Measurements from ENCODE around the gene CFHR2.
"Not testable (repeated sequence)": the region's sequence is repeated elsewhere in the genome, so short reads cannot be mapped to it uniquely, and the experiment has no call there.

CFHR2 gene

DNA sequence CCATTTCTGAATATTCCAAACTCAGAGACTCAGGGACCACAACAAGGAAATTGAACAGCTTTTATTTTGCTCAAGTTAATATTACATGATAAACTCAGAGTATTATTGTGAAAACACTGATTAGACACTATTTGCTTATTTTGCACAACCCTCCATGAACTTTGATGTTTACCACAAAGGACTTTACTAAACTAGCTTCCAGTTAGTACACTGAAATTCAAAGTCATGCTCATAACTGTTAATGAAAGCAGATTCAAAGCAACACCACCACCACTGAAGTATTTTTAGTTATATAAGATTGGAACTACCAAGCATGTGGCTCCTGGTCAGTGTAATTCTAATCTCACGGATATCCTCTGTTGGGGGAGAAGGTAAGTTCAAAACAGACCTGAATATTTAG lies at the start of gene CFHR2:
Gene CFHR2 (plus strand): TSS at position 171 of the 400 bp plus-strand sequence. CDS start 143 bp downstream, at position 314.
- not testable (repeated sequence) for DNase-seq

DNA sequence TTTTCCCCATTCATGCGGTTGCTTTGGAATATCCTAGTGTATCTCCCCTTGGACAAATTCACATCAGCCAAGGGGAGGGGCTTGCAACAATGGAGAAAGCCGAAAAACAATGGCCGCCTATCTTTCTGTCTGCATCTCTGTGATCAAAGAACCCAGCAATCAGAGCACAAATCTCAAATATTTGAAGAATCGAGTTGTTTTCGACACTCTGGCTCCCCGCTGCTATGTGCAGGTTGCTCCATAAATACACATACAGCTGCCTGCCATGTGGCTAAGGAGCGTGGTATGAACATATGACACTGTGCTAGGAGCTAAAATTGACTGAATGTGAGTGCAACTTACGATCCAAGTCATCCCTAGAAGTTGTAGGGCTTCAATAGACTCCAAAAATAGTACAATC lies 47.2 kb upstream of the CFHR2 start:
- DNase-seq = no peak

DNA sequence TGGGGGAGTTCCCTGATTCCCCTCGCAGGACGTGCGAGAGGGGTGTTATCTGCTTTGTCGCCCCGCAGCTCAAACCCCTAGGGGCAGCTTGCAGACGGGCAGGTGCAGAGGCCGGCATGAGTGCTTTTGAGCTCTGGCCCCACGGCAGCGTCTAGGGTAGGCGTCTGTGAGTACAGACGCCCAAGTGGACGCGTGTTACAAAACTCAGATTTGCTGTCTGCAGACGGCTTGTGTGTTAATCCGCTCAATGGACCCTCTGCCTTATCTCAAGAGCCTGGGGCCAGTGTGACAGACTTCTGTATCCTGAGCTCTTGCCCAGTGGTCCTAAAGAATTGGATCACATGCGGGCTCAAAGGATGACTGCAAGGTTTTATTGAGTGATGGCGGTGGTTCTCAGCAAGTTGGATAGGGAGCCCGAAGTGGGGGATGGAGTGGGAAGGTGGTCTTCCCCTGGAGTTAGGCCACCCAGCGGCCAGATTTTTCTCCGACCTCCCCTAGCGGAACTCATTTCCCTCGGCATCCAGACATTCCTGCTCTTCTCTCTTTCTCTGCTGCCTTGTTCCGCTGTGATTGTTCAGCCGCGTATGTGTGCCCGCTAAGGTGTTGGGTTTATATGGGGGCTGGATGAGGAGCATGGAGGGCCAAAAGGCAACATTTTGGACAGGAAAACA lies 46.2 kb upstream of the CFHR2 start:
- DNase-seq = no peak

DNA sequence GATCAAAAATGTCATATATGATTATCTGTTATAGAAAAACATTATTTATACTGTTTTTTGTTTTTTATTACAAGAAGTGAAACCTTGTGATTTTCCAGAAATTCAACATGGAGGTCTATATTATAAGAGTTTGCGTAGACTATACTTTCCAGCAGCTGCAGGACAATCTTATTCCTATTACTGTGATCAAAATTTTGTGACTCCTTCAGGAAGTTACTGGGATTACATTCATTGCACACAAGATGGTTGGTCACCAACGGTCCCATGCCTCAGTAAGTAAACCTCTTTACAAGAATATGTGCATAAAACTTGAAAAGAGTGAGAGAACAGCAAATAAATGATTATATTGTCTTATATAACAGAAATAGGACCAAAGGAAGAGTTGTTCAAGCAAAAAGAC lies 41.2 kb upstream of the CFHR2 start:
- no peak for DNase-seq

DNA sequence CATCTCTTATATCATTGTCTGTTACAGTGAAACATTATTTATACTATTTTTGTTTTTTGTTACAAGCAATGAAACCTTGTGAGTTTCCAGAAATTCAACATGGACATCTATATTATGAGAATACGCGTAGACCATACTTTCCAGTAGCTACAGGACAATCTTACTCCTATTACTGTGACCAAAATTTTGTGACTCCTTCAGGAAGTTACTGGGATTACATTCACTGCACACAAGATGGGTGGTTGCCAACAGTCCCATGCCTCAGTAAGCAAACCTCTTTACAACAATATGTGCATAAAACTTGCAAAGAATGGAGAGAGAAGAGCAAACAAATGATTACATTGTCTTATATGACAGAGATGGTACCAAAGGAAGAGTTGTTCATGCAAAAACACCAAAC lies 33.3 kb upstream of the CFHR2 start:
- no peak for DNase-seq

DNA sequence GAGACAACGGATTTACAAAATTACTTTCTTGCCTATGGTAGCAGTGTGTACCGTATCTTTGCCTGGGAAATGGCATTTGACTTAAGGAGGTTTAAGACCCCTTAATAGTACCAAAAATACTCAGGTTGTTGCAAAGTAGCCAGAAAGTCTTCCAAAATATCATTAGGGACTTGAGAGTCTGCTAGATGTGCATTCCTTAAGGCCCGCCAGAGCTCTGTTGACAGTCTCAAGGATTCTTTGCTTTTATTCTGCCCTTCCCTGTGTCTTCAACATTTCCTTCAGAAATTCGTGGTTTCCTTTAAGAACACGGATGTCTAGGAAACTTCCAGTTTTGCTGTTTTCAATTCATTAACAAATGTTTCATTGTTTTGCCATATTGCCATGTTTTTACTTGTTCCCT lies 31.3 kb upstream of the CFHR2 start:
- DNase-seq = not testable (repeated sequence)

DNA sequence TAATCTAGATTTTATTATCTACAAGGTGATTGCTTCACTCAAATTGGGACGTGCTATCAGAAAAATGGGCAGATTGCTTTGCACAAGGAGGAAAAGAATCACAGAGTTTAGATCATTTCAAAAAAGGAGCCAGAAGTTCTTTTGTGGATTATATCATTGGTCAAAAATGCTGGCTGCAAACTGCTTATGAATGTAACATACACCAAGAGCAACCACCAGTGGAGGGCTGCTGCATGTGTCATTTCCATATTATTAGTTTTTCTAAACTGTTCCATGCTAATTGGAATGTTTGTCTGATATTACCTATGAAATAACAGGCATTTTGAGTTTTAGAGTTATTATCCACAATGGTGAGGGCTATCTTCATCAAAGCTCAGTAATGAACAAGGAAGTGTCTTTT lies 16.7 kb upstream of the CFHR2 start:
- DNase-seq = not testable (repeated sequence)

DNA sequence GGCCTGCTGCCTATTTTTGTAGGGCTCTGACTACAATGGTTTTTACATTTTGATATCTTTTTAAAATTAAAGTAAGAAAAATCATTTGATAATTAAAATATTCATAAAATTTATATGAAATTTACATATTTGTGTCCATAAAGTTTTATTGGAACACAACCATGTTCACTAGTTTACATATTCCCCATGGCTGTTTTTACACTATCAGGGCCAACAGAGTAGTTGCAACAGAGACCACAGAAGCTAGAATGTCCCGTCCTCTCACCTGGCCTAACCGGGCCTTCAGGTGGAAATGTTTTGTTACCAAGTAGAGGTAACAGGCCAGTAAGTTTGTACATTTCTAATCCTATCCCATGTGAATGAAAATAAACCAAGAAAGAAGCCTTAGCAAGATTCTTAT lies 10.7 kb upstream of the CFHR2 start:
- not testable (repeated sequence) for DNase-seq

DNA sequence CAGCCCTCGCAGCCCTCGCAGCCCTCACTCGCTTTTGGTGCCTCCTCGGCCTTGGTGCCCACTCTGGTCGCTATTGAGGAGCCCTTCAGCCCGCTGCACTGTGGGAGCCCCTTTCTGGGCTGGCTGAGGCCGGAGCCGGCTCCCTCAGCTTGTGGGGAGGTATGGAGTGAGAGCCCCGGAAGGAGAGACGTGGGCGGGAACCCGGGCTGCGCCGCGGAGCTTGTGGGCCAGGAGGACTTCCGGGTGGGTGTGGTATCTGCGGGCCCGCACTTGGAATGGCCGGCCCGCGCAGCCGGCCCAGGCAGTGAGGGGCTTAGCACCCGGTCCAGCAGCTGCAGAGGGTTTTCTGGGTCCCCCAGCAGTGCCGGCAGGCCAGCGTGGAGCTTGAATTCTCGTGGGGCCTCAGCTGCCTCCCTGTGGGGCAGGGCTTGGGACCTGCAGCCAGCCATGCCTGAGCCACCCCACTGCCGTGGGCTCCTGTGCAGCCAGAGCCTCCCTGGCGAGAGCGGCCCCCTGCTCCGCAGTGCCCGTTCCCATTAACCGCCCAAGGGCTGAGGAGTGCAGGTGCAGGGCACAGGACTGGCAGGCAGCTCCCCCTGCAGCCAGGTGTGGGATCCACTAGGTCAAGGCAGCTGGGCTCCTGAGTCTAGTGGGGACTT lies 9.9 kb upstream of the CFHR2 start:
- no peak for DNase-seq

DNA sequence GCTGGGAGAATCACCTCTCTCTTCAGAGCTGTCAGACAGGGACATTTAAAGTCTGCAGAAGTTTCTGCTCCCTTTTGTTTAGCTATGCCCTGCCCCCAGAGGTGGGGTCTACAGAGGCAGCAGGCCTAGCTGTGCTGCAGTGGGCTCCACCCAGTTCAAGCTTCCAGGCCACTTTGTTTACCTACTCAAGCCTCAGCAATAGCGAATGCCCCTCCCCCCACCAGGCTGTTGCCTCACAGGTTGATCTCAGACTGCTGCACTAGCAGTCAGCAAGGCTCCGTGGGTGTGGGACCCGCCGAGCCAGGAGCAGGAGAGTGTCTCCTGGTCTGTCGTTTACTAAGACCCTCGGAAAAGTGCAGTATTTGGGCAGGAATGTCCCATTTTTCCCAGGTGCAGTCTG lies 2.1 kb upstream of the CFHR2 start:
- DNase-seq = not testable (repeated sequence)

DNA sequence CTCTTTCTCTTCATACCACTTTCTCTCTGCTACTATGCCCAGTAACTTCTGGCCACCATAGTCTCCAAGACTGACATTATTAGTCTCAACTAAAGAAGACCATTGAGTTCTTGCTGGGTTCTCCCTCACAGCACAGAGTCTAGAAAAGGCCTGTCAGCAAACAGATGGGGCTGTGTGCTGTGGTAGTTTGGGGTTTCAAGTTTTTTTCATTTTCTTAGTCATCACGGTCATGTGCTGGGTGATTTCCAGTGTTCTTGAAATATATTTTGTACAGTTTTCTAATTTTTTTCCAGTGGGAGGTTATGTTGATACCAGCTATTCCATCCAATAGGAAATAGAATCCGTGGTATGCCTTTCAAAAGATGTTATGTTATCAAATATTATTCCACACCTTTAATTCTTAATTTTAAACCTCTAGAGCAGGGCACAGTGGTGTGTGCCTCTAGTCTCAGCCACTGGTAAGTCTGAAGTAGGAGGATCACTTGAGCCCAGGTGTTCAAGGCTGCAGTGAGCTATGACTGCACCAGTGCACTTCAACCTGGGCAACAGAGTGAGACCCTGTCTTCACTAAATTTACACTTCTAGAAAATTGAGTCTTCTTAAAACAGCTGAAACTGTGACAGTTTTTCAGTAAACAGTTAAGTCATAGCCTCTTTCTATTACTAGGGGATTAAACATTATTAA lies 8.3 kb downstream of the CFHR2 start:
- no peak for DNase-seq

DNA sequence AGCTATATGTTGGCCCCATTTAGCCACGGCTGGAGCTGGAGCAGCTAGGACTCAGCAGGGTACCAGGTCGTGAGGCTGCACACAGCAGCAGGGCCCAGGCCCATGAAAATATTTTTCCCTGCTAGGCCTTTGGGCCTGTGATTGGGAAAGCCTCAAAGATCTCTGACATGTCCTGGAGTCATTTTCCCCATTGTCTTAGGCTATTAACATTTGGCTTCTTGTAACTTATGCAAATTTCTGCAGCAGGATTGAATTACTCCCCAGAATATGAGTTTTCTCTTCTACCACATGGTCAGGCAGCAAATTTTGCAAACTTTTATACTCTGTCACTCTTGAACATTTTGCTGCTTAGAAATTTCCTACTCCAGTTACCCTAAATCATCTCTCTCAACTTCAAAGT lies 11.2 kb downstream of the CFHR2 start:
- no peak for DNase-seq

DNA sequence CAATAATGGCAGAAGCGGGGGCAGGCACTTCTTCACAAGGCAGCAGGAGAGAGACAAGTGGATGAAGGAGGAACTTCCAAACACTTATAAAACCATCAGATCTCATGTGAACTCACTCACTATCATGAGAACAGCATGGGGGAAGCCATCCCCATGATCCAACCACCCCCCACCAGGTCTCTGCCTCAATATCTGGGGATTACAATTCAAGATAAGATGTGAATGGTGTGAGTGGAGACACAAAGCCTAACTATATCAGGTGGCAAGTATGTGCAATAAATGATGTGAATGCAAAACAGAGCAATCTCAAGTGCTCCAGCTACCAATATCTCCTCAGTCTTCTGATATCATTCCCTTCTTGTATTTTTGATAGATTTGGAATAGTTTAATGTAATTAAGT lies 12.4 kb downstream of the CFHR2 start:
- no peak for DNase-seq

DNA sequence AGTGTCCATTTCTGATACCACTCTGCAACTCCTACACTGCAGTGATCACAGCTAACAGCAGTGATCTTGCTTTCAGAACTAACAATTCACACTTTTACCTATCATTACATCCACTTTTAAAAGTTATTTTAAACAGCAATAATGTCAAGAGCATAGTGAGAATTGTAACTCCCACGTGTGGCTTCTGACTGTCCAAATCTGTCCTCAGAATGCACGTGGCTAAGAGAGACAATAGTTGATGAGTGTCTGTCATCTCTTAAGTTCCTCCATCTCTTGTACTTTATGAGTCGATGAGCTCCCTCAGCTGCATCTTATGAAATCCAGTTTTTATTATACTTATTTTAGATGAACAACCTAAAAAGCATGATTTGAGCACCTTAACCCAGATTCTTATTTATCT lies 17.3 kb downstream of the CFHR2 start:
- no peak for DNase-seq

DNA sequence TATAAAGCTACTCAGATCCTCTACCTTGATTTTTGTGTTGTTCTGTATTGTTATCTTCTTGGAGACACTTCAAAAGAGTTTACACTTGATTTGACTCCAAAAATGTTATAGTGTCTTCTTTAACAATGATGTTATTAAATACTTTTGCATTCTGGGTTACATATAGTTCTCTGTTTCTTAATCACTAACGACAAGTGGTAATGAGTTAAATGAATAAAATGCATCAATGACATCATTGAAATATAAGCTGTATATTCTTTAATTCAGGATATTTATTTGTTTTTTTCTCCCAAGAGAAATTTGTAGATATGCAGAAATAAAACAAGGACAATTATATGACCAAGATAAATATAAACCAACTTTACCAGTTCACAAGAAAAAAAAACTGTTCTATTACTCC lies 26.6 kb downstream of the CFHR2 start:
- DNase-seq = no peak

DNA sequence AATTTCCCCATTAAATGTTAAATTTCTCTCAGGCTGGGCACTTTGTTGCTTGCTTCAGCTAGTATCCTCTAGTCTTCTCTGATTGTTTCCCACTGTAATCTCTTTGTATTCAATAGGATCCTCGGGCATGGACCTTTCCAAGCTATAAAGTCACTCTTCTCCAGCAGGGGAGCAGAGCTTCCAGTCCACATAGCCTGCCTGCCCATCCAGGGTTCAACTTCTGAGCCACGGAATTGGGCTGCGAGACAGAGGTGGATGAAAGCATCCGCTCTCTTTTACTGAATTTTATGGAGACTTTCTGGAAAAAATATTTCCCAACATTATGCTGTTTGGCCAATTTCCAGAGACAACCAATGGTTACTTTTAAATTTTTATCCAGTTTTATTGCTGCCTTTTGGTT lies 32.7 kb downstream of the CFHR2 start:
- no peak for DNase-seq

DNA sequence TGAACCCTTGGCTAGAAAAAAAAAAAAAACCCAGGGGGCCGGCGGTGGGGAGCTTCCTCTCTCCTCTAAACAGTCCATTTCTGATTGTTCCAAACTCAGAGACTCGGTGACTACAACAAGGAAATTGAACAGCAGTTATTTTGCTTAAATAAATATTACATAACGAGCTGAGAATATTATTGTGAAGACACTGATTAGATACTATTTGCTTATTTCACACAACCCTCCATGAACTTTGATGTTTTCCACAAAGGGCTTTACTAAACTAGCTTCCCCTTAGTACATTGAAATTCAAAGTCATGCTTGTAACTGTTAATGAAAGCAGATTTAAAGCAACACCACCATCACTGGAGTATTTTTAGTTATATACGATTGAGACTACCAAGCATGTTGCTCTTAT lies 33.7 kb downstream of the CFHR2 start, which contains the start of gene CFHR5:
Gene CFHR5 (plus strand): TSS at position 279 of the 400 bp plus-strand sequence. CDS start 109 bp downstream, at position 388.
- no peak for DNase-seq

DNA sequence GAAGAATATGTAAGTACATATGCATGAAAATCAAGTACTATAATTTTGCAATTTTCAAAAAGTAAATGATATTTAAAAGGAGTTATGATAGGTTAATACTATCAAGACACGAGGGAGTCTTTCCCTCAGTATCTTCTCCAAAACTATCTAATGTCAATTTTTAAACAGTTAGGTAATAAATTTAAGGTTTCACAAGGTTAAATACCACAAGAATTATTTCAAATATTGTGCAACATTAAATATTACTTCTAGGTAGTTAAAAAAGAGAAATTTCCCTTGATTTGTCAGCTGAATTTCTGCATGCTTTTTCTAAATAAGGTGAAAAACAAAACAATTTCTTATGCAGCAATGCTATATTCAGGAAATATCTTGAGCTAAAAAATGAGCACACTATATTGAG lies 37.3 kb downstream of the CFHR2 start:
- no peak for DNase-seq

DNA sequence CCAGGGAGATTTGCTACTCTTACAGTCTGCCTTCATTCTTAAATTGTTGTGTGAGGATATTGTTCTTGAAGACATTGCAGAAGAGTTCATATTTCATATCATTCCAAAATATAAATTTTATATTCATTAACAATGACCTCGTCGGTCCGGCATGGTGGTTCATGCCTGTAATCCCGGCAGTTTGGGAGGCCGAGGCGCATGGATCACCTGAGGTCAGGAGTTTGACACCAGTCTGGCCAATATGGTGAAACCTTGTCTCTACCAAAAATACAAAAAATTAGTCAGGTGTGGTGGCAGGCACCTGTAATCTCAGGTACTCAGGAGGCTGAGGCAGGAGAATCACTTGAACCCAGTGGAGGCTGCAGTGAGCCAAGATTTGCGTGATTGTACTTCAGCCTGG lies 38.7 kb downstream of the CFHR2 start:
- not testable (repeated sequence) for DNase-seq

DNA sequence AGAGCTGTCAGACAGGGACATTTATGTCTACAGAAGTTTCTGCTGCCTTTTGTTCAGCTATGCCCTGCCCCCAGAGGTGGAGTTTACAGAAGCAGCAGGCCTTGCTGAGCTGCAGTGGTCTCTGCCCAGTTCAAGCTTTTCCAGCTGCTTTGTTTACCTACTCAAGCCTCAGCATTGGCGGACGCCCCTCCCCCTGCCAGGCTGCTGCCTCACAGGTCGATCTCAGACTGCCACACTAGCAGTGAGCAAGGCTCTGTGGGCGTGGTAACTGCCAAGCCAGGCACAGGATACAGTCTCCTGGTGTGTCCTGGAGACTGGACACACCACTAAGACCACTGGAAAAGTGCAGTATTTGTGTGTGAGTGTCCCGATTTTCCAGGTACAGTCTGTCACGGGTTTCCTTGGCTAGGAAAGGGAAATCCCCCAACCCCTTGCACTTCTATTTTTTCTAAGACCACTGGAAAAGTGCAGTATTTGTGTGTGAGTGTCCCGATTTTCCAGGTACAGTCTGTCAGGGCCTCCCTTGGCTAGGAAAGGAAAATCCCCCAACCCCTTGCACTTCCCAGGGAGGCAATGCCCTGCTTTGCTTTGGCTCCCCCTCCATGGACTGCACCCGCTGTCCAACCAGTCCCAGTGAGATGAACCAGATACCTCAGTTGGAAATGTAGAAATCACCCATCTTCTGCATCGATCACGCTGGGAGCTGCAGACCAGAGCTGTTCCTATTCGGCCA lies 48.5 kb downstream of the CFHR2 start:
- DNase-seq = not testable (repeated sequence)

DNA sequence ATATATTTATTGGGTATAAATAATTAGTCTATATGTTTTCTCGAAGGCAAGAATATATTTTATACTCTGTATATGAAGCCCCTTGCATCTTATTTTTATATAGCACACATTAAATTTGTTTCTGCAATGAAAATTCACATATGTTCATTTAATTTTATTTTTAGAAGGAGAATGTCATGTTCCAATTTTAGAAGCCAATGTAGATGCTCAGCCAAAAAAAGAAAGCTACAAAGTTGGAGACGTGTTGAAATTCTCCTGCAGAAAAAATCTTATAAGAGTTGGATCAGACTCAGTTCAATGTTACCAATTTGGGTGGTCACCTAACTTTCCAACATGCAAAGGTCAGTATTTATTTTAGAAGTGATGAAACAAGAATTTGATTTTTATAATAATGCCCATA lies 50.4 kb downstream of the CFHR2 start:
- no peak for DNase-seq

DNA sequence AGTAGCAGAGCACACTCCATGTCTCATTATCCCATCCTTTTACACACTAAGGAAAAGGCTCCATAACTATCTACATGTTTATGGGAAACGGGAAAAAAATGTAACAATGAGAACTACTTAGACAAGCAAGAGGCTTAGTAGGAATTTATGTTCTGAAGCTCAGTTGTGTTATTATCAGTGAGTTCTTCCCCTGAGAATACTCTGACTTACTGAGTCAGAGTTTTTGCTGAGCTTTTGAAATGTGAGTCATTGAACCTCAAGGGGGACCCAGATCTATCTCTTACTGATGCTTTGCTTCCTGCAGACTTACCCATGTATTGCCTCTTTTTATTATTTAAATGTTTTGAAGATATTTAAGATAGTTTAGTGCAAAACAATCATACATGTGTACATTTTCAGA lies 53.9 kb downstream of the CFHR2 start:
- no peak for DNase-seq

DNA sequence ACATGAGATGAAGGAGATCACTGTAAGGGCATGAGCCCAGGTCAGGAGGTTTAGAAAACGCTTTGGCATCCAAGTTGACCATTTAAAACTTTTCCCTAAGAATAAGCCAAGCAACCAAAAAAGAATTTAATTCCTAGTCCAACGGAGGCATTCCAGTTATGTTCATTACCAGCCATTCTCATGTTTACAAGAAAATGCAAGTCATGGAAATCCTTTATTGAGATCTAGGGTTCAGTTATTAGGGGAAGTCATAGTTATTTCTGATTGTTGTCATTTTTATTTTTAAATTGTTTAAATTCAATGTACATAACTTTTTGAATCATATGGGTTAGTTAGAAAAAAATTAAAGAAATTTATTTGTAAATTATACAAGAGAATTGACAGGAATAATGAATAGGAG lies 58.3 kb downstream of the CFHR2 start:
- no peak for DNase-seq

DNA sequence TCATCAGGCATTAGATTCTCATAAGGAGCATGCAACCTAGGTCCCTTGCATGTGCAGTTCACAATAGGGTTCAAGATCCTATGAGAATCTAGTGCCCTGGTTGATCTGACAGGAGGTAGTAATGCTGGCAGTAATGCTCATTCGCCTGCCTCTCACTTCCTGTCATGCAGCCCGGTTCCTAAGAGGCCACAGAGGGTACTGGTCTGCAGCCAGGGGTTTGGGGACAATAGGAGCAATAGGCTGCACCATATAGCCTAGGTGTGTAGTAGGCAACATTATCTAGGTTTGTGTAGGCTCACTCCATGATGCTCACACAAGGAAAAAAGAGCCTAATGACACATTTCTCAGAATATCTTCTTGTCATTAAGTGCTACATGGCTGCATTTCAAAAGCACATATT lies 59.6 kb downstream of the CFHR2 start:
- no peak for DNase-seq

All from NCI-H2081 treated with DMSO at 0.1 percent for 48 hours (cell line).